SK-N-SH treated with all-trans-retinoic acid at 6 μM for 48 hours (cell line): Measurements from ENCODE around the gene RGS7.

ENCODE experiments used
- ARNTL ChIP-seq: fragments of 450-650 bp; formaldehyde crosslinking; IDR thresholded peaks from 2 replicates; pipeline ENCODE4 v1.5.0; 2020; ENCODE audit warnings: low read depth, mild to moderate bottlenecking, moderate library complexity, borderline replicate concordance
- ESRRG ChIP-seq: fragments of 250-450 bp; sonication (Bioruptor Pico); IDR thresholded peaks from 2 replicates; pipeline ENCODE4 v1.6.1; 2021; ENCODE audit warnings: mild to moderate bottlenecking
- ISL1 ChIP-seq: fragments of 250-450 bp; sonication (Bioruptor Pico); IDR thresholded peaks from 2 replicates; pipeline ENCODE4 v2.1.2; 2022; ENCODE audit warnings: mild to moderate bottlenecking, moderate library complexity
- RARB ChIP-seq: fragments of 250-450 bp; sonication (Bioruptor Pico); IDR thresholded peaks from 2 replicates; pipeline ENCODE4 v1.8.0; 2021; ENCODE audit warnings: mild to moderate bottlenecking, moderate library complexity
- SNAI2 ChIP-seq: fragments of 250-450 bp; sonication (Bioruptor Pico); IDR thresholded peaks from 2 replicates; pipeline ENCODE4 v1.5.0; 2020; ENCODE audit warnings: mild to moderate bottlenecking, moderate library complexity
- ZFP3 ChIP-seq: fragments of 250-450 bp; sonication (Bioruptor Pico); IDR thresholded peaks from 2 replicates; pipeline ENCODE4 v1.5.0; 2020; ENCODE audit warnings: mild to moderate bottlenecking, moderate library complexity
- ZFP30 ChIP-seq: fragments of 450-650 bp; formaldehyde crosslinking; IDR thresholded peaks from 2 replicates; pipeline ENCODE4 v1.5.0; 2022; ENCODE audit warnings: mild to moderate bottlenecking, moderate library complexity
- ZNF565 ChIP-seq: fragments of 450-650 bp; formaldehyde crosslinking; conservative IDR thresholded peaks from 2 replicates; pipeline ENCODE4 v1.5.0; 2020; ENCODE audit warnings: low read depth, mild to moderate bottlenecking, moderate library complexity
- ZNF70 ChIP-seq: fragments of 450-650 bp; formaldehyde crosslinking; IDR thresholded peaks from 2 replicates; pipeline ENCODE4 v1.5.0; 2020; ENCODE audit warnings: mild to moderate bottlenecking, moderate library complexity
- TF ChIP-seq, protein P1 (sequence below): fragments of 250-450 bp; sonication (Bioruptor Pico); IDR thresholded peaks from 2 replicates; pipeline ENCODE4 v1.5.1; 2020; ENCODE audit warnings: low read depth, mild to moderate bottlenecking, moderate library complexity
- TF ChIP-seq, protein P2 (sequence below): fragments of 250-450 bp; sonication (Bioruptor Pico); IDR thresholded peaks from 2 replicates; pipeline ENCODE4 v1.5.0; 2020; ENCODE audit warnings: mild to moderate bottlenecking, moderate library complexity
- TF ChIP-seq, protein P3 (sequence below): fragments of 250-450 bp; sonication (Bioruptor Pico); IDR thresholded peaks from 2 replicates; pipeline ENCODE4 v1.8.0; 2020; ENCODE audit warnings: mild to moderate bottlenecking, moderate library complexity, borderline replicate concordance
- TF ChIP-seq, protein P4 (sequence below): fragments of 250-450 bp; sonication (Bioruptor Pico); IDR thresholded peaks from 2 replicates; pipeline ENCODE4 v1.8.0; 2021; ENCODE audit warnings: low read depth, mild to moderate bottlenecking, moderate library complexity, borderline replicate concordance

DNA sequence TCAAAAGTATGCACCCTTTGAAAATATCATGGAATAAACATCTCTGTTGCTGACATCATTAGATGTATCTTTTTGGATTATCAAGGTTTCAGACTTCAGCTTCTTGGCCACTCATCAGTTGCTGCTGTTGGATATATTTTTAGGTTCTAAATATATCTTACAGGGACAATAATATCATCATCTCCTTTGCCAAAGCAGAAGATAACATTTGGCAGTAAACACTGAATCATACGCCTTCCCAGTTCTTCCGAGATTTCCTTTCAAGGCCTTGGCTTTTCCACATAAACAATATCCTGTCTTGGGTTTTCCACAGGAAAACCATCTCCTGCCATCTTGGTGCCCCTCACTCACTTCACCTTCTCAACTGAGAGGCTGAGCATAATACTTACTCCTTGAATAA lies 39.3 kb downstream of the RGS7 start:
- TF ChIP-seq, protein P1, sequence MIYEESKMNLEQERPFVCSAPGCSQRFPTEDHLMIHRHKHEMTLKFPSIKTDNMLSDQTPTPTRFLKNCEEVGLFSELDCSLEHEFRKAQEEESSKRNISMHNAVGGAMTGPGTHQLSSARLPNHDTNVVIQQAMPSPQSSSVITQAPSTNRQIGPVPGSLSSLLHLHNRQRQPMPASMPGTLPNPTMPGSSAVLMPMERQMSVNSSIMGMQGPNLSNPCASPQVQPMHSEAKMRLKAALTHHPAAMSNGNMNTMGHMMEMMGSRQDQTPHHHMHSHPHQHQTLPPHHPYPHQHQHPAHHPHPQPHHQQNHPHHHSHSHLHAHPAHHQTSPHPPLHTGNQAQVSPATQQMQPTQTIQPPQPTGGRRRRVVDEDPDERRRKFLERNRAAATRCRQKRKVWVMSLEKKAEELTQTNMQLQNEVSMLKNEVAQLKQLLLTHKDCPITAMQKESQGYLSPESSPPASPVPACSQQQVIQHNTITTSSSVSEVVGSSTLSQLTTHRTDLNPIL (CRISPR knock-in tag), result no peak
- no peak for TF ChIP-seq RARB (CRISPR knock-in tag)
- TF ChIP-seq, protein P2, sequence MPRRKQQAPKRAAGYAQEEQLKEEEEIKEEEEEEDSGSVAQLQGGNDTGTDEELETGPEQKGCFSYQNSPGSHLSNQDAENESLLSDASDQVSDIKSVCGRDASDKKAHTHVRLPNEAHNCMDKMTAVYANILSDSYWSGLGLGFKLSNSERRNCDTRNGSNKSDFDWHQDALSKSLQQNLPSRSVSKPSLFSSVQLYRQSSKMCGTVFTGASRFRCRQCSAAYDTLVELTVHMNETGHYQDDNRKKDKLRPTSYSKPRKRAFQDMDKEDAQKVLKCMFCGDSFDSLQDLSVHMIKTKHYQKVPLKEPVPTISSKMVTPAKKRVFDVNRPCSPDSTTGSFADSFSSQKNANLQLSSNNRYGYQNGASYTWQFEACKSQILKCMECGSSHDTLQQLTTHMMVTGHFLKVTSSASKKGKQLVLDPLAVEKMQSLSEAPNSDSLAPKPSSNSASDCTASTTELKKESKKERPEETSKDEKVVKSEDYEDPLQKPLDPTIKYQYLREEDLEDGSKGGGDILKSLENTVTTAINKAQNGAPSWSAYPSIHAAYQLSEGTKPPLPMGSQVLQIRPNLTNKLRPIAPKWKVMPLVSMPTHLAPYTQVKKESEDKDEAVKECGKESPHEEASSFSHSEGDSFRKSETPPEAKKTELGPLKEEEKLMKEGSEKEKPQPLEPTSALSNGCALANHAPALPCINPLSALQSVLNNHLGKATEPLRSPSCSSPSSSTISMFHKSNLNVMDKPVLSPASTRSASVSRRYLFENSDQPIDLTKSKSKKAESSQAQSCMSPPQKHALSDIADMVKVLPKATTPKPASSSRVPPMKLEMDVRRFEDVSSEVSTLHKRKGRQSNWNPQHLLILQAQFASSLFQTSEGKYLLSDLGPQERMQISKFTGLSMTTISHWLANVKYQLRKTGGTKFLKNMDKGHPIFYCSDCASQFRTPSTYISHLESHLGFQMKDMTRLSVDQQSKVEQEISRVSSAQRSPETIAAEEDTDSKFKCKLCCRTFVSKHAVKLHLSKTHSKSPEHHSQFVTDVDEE, result no peak
- TF ChIP-seq, protein P3, sequence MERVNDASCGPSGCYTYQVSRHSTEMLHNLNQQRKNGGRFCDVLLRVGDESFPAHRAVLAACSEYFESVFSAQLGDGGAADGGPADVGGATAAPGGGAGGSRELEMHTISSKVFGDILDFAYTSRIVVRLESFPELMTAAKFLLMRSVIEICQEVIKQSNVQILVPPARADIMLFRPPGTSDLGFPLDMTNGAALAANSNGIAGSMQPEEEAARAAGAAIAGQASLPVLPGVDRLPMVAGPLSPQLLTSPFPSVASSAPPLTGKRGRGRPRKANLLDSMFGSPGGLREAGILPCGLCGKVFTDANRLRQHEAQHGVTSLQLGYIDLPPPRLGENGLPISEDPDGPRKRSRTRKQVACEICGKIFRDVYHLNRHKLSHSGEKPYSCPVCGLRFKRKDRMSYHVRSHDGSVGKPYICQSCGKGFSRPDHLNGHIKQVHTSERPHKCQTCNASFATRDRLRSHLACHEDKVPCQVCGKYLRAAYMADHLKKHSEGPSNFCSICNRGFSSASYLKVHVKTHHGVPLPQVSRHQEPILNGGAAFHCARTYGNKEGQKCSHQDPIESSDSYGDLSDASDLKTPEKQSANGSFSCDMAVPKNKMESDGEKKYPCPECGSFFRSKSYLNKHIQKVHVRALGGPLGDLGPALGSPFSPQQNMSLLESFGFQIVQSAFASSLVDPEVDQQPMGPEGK (CRISPR knock-in tag), result no peak
- TF ChIP-seq SNAI2, result no peak
- TF ChIP-seq ESRRG (CRISPR knock-in tag), result no peak
- TF ChIP-seq ZNF565 (CRISPR knock-in tag), result no peak
- TF ChIP-seq ZNF70 (CRISPR knock-in tag), result no peak
- TF ChIP-seq ISL1 (CRISPR knock-in tag), result no peak
- TF ChIP-seq, protein P4, sequence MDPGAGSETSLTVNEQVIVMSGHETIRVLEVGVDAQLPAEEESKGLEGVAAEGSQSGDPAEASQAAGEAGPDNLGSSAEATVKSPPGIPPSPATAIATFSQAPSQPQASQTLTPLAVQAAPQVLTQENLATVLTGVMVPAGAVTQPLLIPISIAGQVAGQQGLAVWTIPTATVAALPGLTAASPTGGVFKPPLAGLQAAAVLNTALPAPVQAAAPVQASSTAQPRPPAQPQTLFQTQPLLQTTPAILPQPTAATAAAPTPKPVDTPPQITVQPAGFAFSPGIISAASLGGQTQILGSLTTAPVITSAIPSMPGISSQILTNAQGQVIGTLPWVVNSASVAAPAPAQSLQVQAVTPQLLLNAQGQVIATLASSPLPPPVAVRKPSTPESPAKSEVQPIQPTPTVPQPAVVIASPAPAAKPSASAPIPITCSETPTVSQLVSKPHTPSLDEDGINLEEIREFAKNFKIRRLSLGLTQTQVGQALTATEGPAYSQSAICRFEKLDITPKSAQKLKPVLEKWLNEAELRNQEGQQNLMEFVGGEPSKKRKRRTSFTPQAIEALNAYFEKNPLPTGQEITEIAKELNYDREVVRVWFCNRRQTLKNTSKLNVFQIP, result no peak
- TF ChIP-seq ARNTL (CRISPR knock-in tag), result no peak
- TF ChIP-seq ZFP30, result no peak
- TF ChIP-seq ZFP3, result no peak
